Endodermal cell (in vitro differentiated cells): ENCODE results near the gene PRDM15. TPM values are rescaled to one million over a fixed set of nuclear protein-coding genes. Genes with fewer than 3 reads are reported as not detected.

ENCODE experiments used
- DNase-seq: peaks from one replicate; pipeline ENCODE4 v3.0.0-alpha.2; 2017
- H3K27ac ChIP-seq: 2 replicates; pipeline ENCODE4 v1.5.1; 2013; ENCODE audit warnings: mild to moderate bottlenecking, low read depth, low read length, moderate library complexity
- H3K27me3 ChIP-seq: 2 replicates; pipeline ENCODE4 v1.6.1; 2013; ENCODE audit warnings: mild to moderate bottlenecking, low read length, moderate library complexity; ENCODE audit not compliant: insufficient read depth, control insufficient read depth, poor library complexity, severe bottlenecking
- H3K36me3 ChIP-seq: 2 replicates; pipeline ENCODE4 v1.7.0; 2013; ENCODE audit warnings: mild to moderate bottlenecking, low read length, moderate library complexity; ENCODE audit not compliant: control insufficient read depth, insufficient read depth
- H3K4me1 ChIP-seq: one replicate; pipeline ENCODE4 v1.7.0; 2013; ENCODE audit warnings: low read length; ENCODE audit not compliant: control insufficient read depth, insufficient read depth
- H3K4me3 ChIP-seq: 2 replicates; pipeline ENCODE4 v1.5.1; 2013; ENCODE audit warnings: mild to moderate bottlenecking, low read length, moderate library complexity
- H3K9ac ChIP-seq: 2 replicates; pipeline ENCODE4 v1.6.1; 2013; ENCODE audit warnings: mild to moderate bottlenecking, low read length, moderate library complexity; ENCODE audit not compliant: poor library complexity, severe bottlenecking; ENCODE audit errors: extremely low read depth
- H3K9me3 ChIP-seq: 2 replicates; pipeline ENCODE4 v1.6.1; 2013; ENCODE audit warnings: mild to moderate bottlenecking, low read length, moderate library complexity; ENCODE audit not compliant: control insufficient read depth
- H3K27ac Mint-ChIP-seq: 2 replicates; pipeline ENCODE4 v1.8.0; 2020; ENCODE audit warnings: mixed read lengths
- H3K27me3 Mint-ChIP-seq: 2 replicates; pipeline ENCODE4 v1.8.0; 2021; ENCODE audit warnings: mild to moderate bottlenecking, mixed read lengths; ENCODE audit not compliant: insufficient read depth
- H3K36me3 Mint-ChIP-seq: 2 replicates; pipeline ENCODE4 v1.8.0; 2020; ENCODE audit warnings: low read depth, mixed read lengths
- H3K4me1 Mint-ChIP-seq: 2 replicates; pipeline ENCODE4 v1.8.0; 2020; ENCODE audit warnings: mixed read lengths
- H3K4me3 Mint-ChIP-seq: 2 replicates; pipeline ENCODE4 v1.8.0; 2020; ENCODE audit warnings: mild to moderate bottlenecking, moderate library complexity, mixed read lengths
- H3K9me3 Mint-ChIP-seq: 2 replicates; pipeline ENCODE4 v1.8.0; 2020; ENCODE audit warnings: mild to moderate bottlenecking, mixed read lengths
- whole genome bisulfite sequencing, 2 experiments: methylation state at CpG; one replicate each; pipeline versions ENCODE4 v1.1.5 to v1.1.7; 2013; ENCODE audit warnings: missing lambda C conversion rate in 2 of 2, mixed read lengths in 1 of 2; ENCODE audit not compliant: insufficient coverage in 1 of 2, insufficient read length in 1 of 2; 5-methylcytosine and 5-hydroxymethylcytosine counted together
- total RNA-seq, 2 donors: library from RNA; stranded (reverse); fragmentation: NEBNext Ultra II Directional in 1 of 2; extraction: Animal tissue kit (Norgen Biotek cat#: 25700) in 1 of 2; gene quantifications; 2 replicates in 1 of 2; 3 replicates in 1 of 2; pipeline ENCODE4 v1.2.1, GENCODE V29; 2021
- TF ChIP-seq, protein P1 (sequence below): fragments of 200-600 bp; sonication (generic); conservative IDR thresholded peaks from 2 replicates; pipeline ENCODE4 v1.5.0; 2021; ENCODE audit warnings: antibody characterized with exemption, mild to moderate bottlenecking

Gene PRDM15
- total RNA-seq, 2 donors from 2014 or later, result 8.8 to 10.1 TPM

DNA sequence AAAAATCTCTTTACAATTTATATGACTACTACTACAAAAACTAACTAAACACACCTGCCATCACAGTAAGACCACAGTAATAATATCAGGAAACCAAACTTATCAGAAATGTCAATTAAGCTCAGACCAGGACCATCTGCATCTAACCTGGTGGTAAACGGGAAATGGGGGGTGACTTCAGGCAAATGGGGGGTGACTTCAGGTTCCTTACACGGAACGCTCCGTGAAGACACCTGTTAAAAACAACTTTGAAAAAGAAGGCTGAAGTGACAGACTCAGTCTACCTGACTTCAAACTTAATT, 15.8 kb downstream of the PRDM15 start:
- WGBS, 2 experiments, result 83 to 96% methylated on average over 4 of the region's 4 CpGs
- no peaks in the 10 kb centered on the region for H3K27me3 ChIP-seq
- H3K4me1 Mint-ChIP-seq, result no peaks in the 10 kb centered on the region
- TF ChIP-seq, protein P1, sequence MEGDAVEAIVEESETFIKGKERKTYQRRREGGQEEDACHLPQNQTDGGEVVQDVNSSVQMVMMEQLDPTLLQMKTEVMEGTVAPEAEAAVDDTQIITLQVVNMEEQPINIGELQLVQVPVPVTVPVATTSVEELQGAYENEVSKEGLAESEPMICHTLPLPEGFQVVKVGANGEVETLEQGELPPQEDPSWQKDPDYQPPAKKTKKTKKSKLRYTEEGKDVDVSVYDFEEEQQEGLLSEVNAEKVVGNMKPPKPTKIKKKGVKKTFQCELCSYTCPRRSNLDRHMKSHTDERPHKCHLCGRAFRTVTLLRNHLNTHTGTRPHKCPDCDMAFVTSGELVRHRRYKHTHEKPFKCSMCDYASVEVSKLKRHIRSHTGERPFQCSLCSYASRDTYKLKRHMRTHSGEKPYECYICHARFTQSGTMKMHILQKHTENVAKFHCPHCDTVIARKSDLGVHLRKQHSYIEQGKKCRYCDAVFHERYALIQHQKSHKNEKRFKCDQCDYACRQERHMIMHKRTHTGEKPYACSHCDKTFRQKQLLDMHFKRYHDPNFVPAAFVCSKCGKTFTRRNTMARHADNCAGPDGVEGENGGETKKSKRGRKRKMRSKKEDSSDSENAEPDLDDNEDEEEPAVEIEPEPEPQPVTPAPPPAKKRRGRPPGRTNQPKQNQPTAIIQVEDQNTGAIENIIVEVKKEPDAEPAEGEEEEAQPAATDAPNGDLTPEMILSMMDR, result no peak
- H3K27ac Mint-ChIP-seq, result peak overlapping the region; percentile 13
- no peak overlapping the region for H3K4me3 Mint-ChIP-seq
- no peaks in the 10 kb centered on the region for H3K9me3 ChIP-seq
- no peaks in the 10 kb centered on the region for H3K36me3 ChIP-seq
- no peak overlapping the region for H3K9ac ChIP-seq
- no peaks in the 10 kb centered on the region for H3K27me3 Mint-ChIP-seq
- no peak for DNase-seq
- H3K9me3 Mint-ChIP-seq, result no peaks in the 10 kb centered on the region
- no peaks in the 10 kb centered on the region for H3K4me1 ChIP-seq
- no peak overlapping the region for H3K4me3 ChIP-seq
- no peak overlapping the region for H3K27ac ChIP-seq
- H3K36me3 Mint-ChIP-seq, result peaks cover 8% of the 10 kb centered on the region

DNA sequence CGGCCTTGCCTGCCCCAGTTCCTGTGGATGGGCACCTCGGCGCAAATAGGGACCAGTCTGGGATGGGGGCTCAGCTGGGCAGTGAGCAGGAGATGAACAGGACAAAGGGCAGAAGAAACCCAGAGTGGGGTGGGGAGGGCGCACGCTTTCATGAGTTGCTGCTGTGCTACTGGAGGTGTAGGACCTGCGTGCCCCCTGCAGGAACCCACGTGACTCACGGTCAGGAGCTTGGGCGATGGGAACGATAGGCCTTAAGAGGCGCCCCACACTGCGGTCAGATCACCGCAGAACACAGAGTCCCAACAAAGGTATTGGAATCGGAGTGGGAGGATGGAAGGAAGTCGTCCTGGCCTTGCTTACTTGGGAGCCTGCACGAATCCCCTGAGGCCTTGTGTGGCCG, 17.2 kb downstream of the PRDM15 start:
- Histone ChIP-seq H3K9ac (no peak overlapping the region), H3K36me3 (peaks cover 9% of the 10 kb centered on the region), H3K27me3 (no peaks in the 10 kb centered on the region), H3K9me3 (no peaks in the 10 kb centered on the region), H3K27ac (no peak overlapping the region), H3K4me3 (no peak overlapping the region), H3K4me1 (no peaks in the 10 kb centered on the region)
- H3K27me3 Mint-ChIP-seq, result no peaks in the 10 kb centered on the region
- H3K36me3 Mint-ChIP-seq, result peaks cover 13% of the 10 kb centered on the region
- no peaks in the 10 kb centered on the region for H3K4me1 Mint-ChIP-seq
- DNase-seq, result peak; percentile 66
- H3K4me3 Mint-ChIP-seq, result no peak overlapping the region
- no peaks in the 10 kb centered on the region for H3K9me3 Mint-ChIP-seq
- WGBS, 2 experiments, result 92 to 96% methylated on average over 5 to 17 of the region's 17 CpGs
- TF ChIP-seq, protein P1, result peak; percentile 36
- peak overlapping the region; percentile 75 for H3K27ac Mint-ChIP-seq

DNA sequence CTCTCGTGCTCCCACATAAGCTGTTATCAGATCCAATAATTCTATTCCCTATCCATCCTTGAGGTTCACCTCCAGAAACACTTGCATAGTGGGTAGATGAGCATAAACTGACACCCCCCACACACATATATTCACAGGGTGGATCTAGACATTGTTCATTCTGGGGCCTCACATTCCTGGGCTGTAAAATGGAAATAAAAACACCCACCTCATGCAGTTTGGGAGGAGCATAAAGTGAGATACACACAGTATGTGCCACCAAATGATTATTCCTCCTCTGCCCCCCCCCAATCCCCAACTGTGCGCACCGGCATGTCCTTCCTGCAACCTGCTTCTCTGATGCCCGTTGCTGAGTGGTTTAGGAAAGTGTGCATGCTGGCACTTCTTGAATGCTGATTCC, 17.9 kb downstream of the PRDM15 start:
- WGBS, 2 experiments, result 91 to 100% methylated on average over 1 to 4 of the region's 4 CpGs
- H3K4me3 Mint-ChIP-seq, result no peak overlapping the region
- Histone ChIP-seq H3K4me1 (no peaks in the 10 kb centered on the region), H3K9ac (no peak overlapping the region), H3K36me3 (peaks cover 17% of the 10 kb centered on the region), H3K4me3 (no peak overlapping the region), H3K27me3 (no peaks in the 10 kb centered on the region), H3K9me3 (no peaks in the 10 kb centered on the region), H3K27ac (no peak overlapping the region)
- TF ChIP-seq, protein P1, result no peak
- H3K27me3 Mint-ChIP-seq, result no peaks in the 10 kb centered on the region
- no peaks in the 10 kb centered on the region for H3K9me3 Mint-ChIP-seq
- DNase-seq, result no peak
- H3K36me3 Mint-ChIP-seq, result peaks cover 19% of the 10 kb centered on the region
- H3K27ac Mint-ChIP-seq, result peak overlapping the region; percentile 75
- no peaks in the 10 kb centered on the region for H3K4me1 Mint-ChIP-seq
